ENCODE data around the gene LMNA. TPM values are rescaled to one million over a fixed set of nuclear protein-coding genes. Genes with fewer than 3 reads are reported as not detected.
"Not testable (repeated sequence)": the region's sequence is repeated elsewhere in the genome, so short reads cannot be mapped to it uniquely, and the experiment has no call there.

The LMNA gene
- polyA plus RNA-seq (ENCODE audit: insufficient read length in 12 of 12) = 100 to 1,000 TPM; 240 to 804 (median 293) TPM
- long read RNA-seq, donor 1, transcript LMNA-206 (12 exons, 3,190 nt) = major isoform, 21 of 220 reads
- long read RNA-seq, donor 1, partial matches to known transcripts = 198 of 220 reads
- long read RNA-seq, donor 1, other reads (novel, unspliced or antisense) = 0 of 220 reads
- long read RNA-seq, donor 2, transcript LMNA-206 (12 exons, 3,190 nt) = major isoform, 33 of 142 reads
- long read RNA-seq, donor 2, partial matches to known transcripts = 102 of 142 reads
- long read RNA-seq, donor 2, other reads (novel, unspliced or antisense) = 0 of 142 reads
- long read RNA-seq, donor 3, transcript LMNA-206 (12 exons, 3,190 nt) = major isoform, 14 of 60 reads
- long read RNA-seq, donor 3, partial matches to known transcripts = 43 of 60 reads
- long read RNA-seq, donor 3, other reads (novel, unspliced or antisense) = 0 of 60 reads
- long read RNA-seq, donor 4, transcript LMNA-206 (12 exons, 3,190 nt) = major isoform, 11 of 51 reads
- long read RNA-seq, donor 4, partial matches to known transcripts = 36 of 51 reads
- long read RNA-seq, donor 4, other reads (novel, unspliced or antisense) = 0 of 51 reads
- long read RNA-seq, donor 5, transcript LMNA-206 (12 exons, 3,190 nt) = major isoform, 23 of 156 reads
- long read RNA-seq, donor 5, partial matches to known transcripts = 128 of 156 reads
- long read RNA-seq, donor 5, other reads (novel, unspliced or antisense) = 0 of 156 reads
- long read RNA-seq, donor 6, transcript LMNA-206 (12 exons, 3,190 nt) = major isoform, 10 of 95 reads
- long read RNA-seq, donor 6, partial matches to known transcripts = 82 of 95 reads
- long read RNA-seq, donor 6, other reads (novel, unspliced or antisense) = 0 of 95 reads
- long read RNA-seq, donor 7, transcript LMNA-206 (12 exons, 3,190 nt) = major isoform, 14 of 45 reads
- long read RNA-seq, donor 7, partial matches to known transcripts = 27 of 45 reads
- long read RNA-seq, donor 7, other reads (novel, unspliced or antisense) = 0 of 45 reads
- long read RNA-seq, donor 8, transcript LMNA-217 (5 exons, 1,348 nt) = minor isoform, 6 of 218 reads
- long read RNA-seq, donor 8, transcript LMNA-206 (12 exons, 3,190 nt) = major isoform, 48 of 218 reads
- long read RNA-seq, donor 8, partial matches to known transcripts = 163 of 218 reads
- long read RNA-seq, donor 8, other reads (novel, unspliced or antisense) = 0 of 218 reads
- long read RNA-seq, donor 9, transcript LMNA-206 (12 exons, 3,190 nt) = major isoform, 24 of 129 reads
- long read RNA-seq, donor 9, partial matches to known transcripts = 102 of 129 reads
- long read RNA-seq, donor 9, other reads (novel, unspliced or antisense) = 0 of 129 reads
- long read RNA-seq, donor 10, transcript LMNA-206 (12 exons, 3,190 nt) = major isoform, 42 of 255 reads
- long read RNA-seq, donor 10, partial matches to known transcripts = 209 of 255 reads
- long read RNA-seq, donor 10, other reads (novel, unspliced or antisense) = 0 of 255 reads
- long read RNA-seq, donor 11, transcript LMNA-206 (12 exons, 3,190 nt) = major isoform, 35 of 140 reads
- long read RNA-seq, donor 11, partial matches to known transcripts = 101 of 140 reads
- long read RNA-seq, donor 11, other reads (novel, unspliced or antisense) = 0 of 140 reads

DNA sequence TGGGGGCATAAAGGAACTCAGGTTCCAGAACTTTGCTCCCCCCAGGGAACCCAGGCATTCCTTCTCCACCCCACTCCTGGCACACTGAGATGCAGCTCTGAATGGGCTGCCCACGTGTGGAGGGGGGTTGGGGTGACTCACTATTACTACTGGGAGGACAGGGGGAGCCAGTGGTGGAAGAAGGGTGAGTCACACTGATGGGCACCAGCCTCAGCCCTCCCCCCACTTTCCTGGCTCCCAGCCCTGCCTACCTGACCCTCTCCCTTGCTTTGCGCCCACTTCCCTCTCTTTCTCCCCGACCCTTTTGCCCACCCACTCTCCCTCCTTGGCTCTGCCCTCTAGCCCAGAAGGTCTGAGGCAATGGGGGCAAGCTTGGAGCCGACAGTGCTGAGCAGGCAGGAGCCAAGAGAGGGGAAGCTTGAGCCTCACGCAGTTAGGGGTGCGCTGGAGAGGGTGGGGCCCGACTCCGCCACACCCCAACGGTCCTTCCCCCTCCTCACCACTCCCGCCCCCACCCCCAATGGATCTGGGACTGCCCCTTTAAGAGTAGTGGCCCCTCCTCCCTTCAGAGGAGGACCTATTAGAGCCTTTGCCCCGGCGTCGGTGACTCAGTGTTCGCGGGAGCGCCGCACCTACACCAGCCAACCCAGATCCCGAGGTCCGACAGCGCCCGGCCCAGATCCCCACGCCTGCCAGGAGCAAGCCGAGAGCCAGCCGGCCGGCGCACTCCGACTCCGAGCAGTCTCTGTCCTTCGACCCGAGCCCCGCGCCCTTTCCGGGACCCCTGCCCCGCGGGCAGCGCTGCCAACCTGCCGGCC lies at the start of gene LMNA:
LMNA (plus strand) TSS at position 611 of the 818 bp plus-strand sequence. CDS start 208 bp downstream, outside the sequence.
- DNase-seq = peak; percentile 92

DNA sequence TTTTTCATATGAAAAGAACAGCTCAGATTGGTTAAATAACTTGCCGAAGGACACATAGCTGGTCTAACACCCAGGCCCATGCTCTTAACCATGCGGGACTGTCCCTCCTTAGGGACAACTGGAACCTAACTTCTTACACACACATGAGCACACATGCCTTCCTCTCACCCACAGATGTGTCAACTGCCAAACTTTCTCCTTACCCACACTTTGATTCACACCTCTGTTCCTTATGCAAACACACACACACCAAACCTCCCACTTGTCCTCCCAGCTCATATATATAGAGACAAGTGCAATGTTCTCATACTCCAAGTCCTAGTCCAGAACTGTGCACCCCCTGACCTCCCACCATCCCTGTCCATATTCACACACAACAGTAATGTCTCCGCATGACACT lies 49.3 kb upstream of the LMNA start:
- DNase-seq = no peak

DNA sequence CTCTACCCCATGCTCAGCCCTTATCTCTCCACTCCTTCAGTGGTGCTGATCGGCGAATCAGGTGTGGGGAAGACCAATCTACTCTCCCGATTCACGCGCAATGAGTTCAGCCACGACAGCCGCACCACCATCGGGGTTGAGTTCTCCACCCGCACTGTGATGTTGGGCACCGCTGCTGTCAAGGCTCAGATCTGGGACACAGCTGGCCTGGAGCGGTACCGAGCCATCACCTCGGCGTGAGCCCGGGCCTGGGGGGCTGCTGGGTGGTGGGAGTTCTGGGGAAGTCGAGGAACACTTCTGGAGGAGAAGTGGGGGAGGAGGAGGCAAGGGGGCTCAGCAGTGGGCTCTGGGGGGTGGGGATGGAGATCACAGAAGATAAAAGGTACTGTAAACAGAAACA lies 48.6 kb upstream of the LMNA start:
- DNase-seq = no peak

DNA sequence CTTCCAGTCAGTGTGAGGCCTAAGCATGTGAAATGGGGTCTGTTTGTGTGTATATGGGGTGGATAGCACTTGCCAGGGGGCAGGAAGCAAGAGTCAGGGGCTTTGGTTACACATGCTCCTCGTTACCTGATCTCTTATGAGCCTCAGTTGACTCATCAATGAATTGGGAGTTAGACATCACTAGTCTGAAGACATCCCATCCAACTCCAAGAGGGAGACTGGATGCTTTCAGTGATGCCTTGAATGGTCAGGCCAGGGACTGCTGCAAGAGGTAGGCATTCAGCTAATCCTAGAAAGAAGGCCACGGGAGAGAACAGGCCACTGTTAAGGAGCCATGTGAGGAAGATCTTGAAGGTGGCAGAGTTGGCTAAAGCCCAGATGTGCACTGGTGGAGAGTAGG lies 47.2 kb upstream of the LMNA start:
- no peak for DNase-seq

DNA sequence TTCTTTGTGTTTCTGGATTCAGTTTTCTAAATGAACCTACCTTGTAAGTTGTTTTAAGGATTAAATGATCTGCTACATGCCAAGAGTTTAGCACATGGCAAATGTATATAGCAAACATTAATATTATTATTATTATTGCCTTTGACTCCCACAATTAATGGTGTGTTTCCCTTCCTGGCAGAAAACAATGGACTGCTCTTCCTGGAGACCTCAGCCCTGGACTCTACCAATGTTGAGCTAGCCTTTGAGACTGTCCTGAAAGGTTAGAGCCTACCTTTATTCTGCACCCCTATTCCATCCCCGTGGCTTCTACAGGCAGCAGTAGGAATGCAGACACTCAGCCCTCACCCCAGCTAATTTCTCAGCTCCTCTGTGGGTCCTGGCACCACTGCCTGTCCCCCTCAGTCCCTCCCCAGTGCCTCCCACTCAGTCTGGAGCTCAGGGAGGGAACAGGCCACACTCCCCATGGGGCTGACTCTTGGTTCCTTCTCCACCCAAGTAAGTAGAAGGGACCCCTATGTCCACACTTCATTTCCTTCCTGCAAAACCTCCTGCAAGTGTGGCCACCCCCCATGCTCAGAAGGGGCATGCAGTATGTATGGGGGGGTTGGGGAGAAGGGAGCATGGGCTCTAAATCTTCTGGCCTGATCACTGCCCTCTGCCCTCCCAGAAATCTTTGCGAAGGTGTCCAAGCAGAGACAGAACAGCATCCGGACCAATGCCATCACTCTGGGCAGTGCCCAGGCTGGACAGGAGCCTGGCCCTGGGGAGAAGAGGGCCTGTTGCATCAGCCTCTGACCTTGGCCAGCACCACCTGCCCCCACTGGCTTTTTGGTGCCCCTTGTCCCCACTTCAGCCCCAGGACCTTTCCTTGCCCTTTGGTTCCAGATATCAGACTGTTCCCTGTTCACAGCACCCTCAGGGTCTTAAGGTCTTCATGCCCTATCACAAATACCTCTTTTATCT lies 44.7 kb upstream of the LMNA start:
- DNase-seq = no peak

DNA sequence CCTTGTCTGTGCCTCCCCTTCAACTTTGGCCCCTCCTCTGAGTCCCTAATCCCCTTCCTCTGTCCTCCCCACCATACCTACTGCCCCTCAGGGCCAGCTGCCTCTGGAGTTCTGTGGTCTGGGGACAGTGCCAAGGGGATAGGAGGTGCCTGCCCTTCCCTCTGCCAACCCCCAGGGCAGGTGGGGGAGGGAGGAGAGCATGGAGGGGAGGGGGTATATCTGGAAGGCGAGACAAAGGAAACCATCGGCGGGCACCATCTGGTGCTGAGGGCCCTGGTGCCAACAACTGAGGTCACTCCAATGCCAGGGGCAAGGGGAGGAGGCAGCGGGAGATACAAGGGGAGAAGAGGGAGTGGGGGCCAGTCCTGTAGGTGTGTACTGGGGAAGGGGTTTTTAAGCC lies 44.0 kb upstream of the LMNA start:
- DNase-seq = no peak

DNA sequence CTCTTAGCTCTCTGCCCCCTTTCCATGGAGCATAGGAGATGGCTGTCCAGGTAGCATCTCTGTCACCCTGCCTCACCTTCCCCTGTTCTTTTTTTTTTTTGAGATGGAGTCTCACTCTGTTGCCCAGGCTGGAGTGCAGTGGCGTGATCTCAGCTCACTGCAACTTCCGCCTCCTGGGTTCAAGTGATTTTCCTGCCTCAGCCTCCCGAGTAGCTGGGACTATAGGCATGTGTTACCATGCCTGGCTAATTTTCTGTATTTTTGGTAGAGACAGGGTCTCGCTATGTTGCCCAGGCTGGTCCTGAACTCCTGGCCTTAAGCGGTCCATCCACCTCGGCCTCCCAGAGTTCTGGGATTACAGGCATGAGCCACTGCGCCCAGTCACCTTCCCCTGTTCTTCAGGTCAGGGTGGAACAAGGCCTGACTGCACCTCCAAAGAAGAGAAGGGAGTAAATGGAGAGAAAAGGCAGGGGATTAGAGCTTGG lies 43.1 kb upstream of the LMNA start:
- DNase-seq = not testable (repeated sequence)

DNA sequence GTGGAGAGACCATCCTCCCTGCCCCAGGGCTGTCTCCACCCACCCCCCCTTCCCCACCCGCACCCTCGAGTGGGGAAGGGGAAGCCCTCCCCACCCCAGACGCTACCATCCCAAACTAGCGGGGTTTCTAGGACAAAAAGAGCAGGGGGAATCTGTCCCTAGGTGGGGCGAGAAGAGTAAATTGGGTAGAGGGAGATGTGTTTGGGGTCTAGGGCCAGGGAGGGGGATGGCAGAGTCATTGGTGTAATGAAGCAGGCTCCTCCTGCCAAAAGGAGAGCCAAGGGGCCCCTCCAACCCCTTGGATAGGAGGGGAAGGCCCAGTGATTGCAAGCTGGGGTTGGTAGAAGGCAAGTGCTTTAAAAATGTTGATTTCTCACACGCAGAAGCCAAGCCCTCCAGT lies 42.3 kb upstream of the LMNA start:
- DNase-seq = no peak

DNA sequence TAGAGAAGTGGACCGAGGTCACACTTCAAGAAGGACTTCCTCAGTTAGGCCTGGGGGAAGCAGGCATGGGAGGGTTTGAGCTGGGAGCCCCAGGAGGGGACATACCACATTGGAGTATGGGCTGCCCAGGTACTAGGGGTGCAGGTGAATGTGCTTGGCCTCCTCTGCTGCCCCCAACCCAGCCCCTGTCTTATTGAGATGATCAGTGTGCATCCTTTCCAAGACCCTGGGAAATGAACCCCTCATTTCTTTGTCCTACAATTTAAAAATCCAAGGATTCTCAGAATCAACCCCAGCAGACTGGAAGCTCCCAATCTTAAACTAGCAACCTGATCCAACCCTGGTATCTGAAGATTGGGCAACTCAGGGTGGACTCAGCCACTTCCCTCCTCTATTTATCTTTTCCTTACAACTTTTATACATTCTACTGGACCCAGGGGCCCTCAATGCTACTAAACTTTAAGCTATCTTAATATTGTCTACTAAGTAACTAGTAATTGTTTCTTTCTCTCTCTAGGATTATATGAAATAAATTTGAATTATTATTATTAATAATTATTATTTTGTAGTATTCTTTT lies 41.3 kb upstream of the LMNA start:
- DNase-seq = no peak

DNA sequence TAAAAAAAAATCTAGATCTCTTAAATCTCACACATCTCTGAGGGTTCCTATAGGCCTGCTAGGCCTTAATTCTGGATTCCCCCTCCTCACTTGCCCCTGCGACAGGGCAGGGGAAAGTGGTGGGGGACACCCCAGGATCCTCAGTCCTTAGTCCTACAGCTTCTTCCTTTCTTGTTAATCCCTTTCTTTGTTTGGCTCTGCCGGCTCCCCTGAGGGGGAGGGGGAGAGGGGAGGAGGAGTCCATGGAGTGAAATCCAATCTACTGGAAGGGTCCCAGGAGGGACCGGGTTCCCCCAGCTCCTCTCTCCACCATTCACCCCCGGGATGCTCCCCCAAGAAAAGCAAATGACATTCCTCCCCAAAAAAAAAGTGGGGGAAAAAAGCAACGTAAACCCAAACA lies 40.8 kb upstream of the LMNA start:
- DNase-seq = no peak

DNA sequence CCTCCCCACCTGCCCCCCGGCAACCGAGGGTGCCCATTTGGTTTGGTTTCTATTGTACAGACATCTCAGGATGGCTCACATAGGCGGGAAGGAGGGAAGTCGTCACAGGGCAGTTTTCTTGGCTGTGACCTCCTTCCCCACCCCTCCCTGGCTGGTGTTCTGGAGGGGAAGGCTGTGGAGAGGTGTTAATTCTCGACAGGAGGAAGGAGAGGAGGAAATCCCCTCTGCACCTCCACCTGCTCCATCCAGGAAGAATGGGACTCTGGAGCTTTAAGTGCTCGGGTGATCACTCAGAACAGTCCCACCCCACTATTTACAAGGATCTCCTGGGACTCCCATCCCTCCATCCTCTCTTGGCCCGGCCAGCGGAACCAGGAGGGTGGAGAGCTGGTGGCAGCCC lies 39.9 kb upstream of the LMNA start:
- no peak for DNase-seq

DNA sequence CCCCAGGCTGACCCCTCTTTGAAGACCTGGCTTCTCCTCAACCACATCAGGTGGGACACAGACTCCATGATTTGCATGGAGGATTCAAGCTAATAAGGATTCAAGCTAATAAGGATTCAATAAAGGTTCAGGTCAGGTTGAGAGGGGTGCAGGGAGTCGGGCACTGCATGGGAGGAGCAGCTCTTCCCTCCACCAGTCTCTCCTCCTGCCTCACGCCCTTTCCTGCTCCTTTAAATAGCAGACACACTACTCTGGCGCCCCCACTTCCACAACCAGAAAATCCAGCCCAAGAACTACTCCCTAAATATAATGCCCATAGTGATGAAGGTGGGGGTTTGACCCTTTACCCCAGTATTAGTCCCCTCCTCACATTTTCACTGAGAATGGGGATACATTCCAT lies 39.3 kb upstream of the LMNA start:
- no peak for DNase-seq

DNA sequence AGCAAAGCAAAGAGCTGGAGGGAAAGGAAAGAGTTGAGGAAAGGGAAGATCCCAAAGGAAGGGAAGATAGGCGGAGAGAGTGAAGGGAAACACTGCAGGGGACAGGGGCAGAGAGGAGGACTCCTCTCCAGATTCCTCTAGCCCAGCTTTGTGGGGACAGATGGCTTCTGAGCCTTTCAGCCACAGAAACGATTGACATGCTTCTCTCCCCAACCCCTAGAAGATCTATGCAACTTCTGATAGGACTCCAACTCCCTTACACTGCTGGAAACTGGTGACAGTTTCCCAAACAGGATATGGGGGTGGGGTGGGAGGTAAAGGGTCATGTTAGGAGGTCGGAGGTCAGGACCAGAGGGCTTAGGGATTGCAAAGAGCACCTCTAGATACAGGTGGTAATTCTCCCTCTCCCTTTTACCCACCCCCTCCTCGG lies 38.7 kb upstream of the LMNA start:
- no peak for DNase-seq

DNA sequence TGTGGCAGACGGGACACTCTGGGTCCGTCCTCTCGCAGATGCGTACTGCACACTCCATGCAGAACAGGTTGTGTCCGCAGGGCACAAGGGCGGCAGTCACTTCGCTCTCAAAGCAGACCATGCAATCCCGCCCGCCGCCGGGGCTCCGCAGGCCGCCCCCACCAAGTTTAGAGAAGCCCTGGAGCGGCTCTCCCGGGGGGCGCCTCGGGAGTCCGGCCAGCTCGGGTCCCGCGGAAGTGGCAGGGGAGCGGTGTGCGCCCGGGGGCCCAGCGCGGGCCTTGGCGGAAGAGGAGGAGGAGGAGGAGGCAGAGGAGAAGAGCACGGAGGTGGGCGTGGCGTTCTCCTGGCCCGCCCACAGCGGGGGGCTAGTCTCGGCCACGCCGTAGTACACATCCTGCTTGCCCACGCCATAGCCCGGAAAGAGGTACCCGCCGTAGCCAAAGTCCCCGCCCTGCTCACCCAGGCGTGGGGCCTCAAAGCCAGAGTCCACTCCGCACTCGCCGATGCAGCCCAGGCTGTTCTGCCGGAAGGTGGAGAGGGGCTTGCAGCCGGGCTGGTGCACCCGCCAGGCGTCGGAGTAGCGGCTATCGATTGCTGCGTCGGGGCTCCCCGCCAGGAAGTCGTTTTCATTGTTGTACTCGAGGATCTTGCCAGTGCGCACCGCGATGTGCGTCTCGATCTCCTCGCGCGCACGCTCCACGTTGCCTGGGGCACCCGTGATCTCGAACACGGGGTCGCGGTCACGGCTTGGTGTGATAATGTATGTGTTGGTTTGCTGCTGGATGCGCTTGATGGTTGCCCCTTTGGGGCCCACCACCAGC lies 37.7 kb upstream of the LMNA start:
- no peak for DNase-seq

DNA sequence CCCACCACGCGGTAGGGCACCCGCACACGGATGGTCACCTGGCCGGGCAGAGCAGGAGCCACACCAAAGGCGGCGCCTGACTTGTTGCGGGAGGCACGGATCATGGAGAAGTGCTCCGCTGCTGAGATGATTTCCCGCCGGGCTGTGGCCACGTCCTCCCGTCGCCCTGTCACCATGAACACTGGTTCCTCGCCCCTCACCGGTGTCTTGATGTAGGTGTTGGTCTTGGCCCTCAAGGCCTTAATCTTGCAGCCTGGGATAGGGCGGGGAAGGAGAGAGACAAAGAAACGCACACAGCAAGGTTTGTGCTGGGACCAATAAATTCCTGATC lies 37.1 kb upstream of the LMNA start:
- DNase-seq = no peak

DNA sequence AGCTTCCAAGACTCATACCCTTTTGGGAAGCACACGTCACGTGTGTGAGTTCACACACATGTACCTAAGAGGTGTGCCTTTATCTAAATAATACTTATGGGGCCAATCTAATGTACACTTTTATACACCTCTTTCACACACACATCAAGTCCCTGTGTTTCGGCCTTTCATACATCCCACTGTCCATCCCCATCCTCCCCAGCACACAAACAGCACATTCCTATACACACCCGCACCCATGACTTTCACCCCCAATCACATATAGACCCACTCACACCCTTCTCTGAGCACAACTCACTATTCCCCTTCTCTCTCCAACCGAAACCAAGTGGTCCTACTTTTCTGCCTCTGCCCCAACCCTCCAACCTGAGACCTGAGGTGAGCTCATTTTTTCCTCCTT lies 35.8 kb upstream of the LMNA start:
- no peak for DNase-seq

DNA sequence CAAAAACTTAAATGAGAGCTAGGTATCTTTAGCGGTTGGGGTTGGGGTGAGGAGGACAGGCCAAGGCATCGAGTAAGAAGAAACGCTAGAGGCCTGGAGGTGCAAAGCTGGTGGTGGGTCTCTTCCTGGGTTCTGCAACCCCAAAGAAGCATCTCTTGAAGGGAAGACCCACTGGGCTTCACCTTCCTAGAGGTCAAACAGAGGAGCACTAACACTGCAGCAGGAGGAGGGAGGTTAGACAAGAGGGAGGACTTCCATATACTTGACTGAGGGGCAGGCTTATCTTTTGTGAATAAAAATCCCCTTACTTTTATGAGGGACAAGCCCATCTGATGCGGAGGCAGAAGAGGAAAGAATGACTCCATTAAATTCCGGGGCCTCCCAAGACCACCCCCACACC lies 34.7 kb upstream of the LMNA start:
- DNase-seq = no peak
